Measurements from ENCODE around the gene C1D.

C1D gene

GRCh38 chr2:68060652-68061051 is 2.2 kb downstream of the C1D start:
- CTCF ChIA-PET = no interaction called here
- POLR2A ChIA-PET = no interaction called here

GRCh38 chr2:68059784-68060525 is 2.8 kb downstream of the C1D start:
- no peak for DNase-seq (ENCODE audit: low read depth, low spot score)
- ChIA-PET POLR2A (no interaction called here), CTCF (no interaction called here)
- TF ChIP-seq CTCF (IDR thresholded peaks at IDR 0.05; ENCODE audit: insufficient read depth, low read length, missing control alignments) = no peak
- no peak overlapping the region for H3K4me3 ChIP-seq (ENCODE audit: low read depth, low read length)

More at GRCh38 chr2:68060652-68061051, 2.2 kb downstream of the C1D start:
- no peak for DNase-seq (ENCODE audit: low read depth, low spot score)
- H3K4me3 ChIP-seq (ENCODE audit: low read depth, low read length) = no peak overlapping the region
- no peak for TF ChIP-seq CTCF (IDR thresholded peaks at IDR 0.05; ENCODE audit: insufficient read depth, low read length, missing control alignments)

GRCh38 chr2:68057658-68058396 is 5.0 kb downstream of the C1D start:
- H3K4me3 ChIP-seq (ENCODE audit: low read depth, low read length) = no peak overlapping the region
- POLR2A ChIA-PET = no interaction called here
- no peak for DNase-seq (ENCODE audit: low read depth, low spot score)
- CTCF ChIA-PET = no interaction called here
- no peak for TF ChIP-seq CTCF (IDR thresholded peaks at IDR 0.05; ENCODE audit: insufficient read depth, low read length, missing control alignments)

GRCh38 chr2:68052717-68053422 is 9.9 kb downstream of the C1D start:
- no peak for TF ChIP-seq CTCF (IDR thresholded peaks at IDR 0.05; ENCODE audit: insufficient read depth, low read length, missing control alignments)
- H3K4me3 ChIP-seq (ENCODE audit: low read depth, low read length) = no peak overlapping the region
- no peak for DNase-seq (ENCODE audit: low read depth, low spot score)
- ChIA-PET POLR2A (no interaction called here), CTCF (no interaction called here)

GRCh38 chr2:68050353-68050752 is 12.5 kb downstream of the C1D start:
- DNase-seq (ENCODE audit: low read depth, low spot score) = no peak
- TF ChIP-seq CTCF (IDR thresholded peaks at IDR 0.05; ENCODE audit: insufficient read depth, low read length, missing control alignments) = no peak
- H3K4me3 ChIP-seq (ENCODE audit: low read depth, low read length) = no peak overlapping the region
- POLR2A ChIA-PET = no interaction called here
- CTCF ChIA-PET = no interaction called here

GRCh38 chr2:68046642-68047240 is 16.1 kb downstream of the C1D start:
- TF ChIP-seq CTCF (IDR thresholded peaks at IDR 0.05; ENCODE audit: insufficient read depth, low read length, missing control alignments) = no peak
- ChIA-PET POLR2A (no interaction called here), CTCF (interaction anchor here (1.3 kb wide), 1 partner anchor 15 kb away, joined by 6 read pairs; no protein-coding TSS in a partner anchor)
- DNase-seq (ENCODE audit: low read depth, low spot score) = no peak
- H3K4me3 ChIP-seq (ENCODE audit: low read depth, low read length) = no peak overlapping the region
